ENCODE results near the gene MRPL36. TPM values are rescaled to one million over a fixed set of nuclear protein-coding genes. Genes with fewer than 3 reads are reported as not detected.

The MRPL36 gene
- total RNA-seq, 1 donor from 2014 or later = 57.4 TPM

GRCh38 chr5:1824903-1825841 lies 25.5 kb upstream of the MRPL36 start:
- Histone ChIP-seq H3K27me3 (ENCODE audit: low read depth) (no peaks in the 10 kb centered on the region), H3K9me3 (replicated peaks) (no peaks in the 10 kb centered on the region), H3K36me3 (peaks cover 76% of the 10 kb centered on the region), H3K27ac (replicated peaks) (no peak overlapping the region), H3K4me3 (no peak overlapping the region), H3K4me1 (peaks cover 3% of the 10 kb centered on the region)
- DNase-seq = no peak
- intact Hi-C loops (cut with micrococcal nuclease) = no loop called here
- no peak for TF ChIP-seq CTCF (IDR thresholded peaks at IDR 0.05; ENCODE audit: borderline replicate concordance)

- no peak for DNase-seq
- Histone ChIP-seq H3K4me1 (peaks cover 6% of the 10 kb centered on the region), H3K27ac (replicated peaks) (no peak overlapping the region), H3K9me3 (replicated peaks) (no peaks in the 10 kb centered on the region), H3K27me3 (ENCODE audit: low read depth) (no peaks in the 10 kb centered on the region), H3K4me3 (no peak overlapping the region), H3K36me3 (peaks cover 76% of the 10 kb centered on the region)
- no peak for TF ChIP-seq CTCF (IDR thresholded peaks at IDR 0.05; ENCODE audit: borderline replicate concordance)
- intact Hi-C loops (cut with micrococcal nuclease) = no loop called here
These were observed 24.6 kb upstream of the MRPL36 start for GRCh38 chr5:1824109-1824821.

GRCh38 chr5:1823381-1824034 lies 23.9 kb upstream of the MRPL36 start:
- H3K27ac ChIP-seq (replicated peaks) = no peak overlapping the region
- H3K4me1 ChIP-seq = peaks cover 6% of the 10 kb centered on the region
- H3K4me3 ChIP-seq = no peak overlapping the region
- no peaks in the 10 kb centered on the region for H3K9me3 ChIP-seq (replicated peaks)
- H3K27me3 ChIP-seq (ENCODE audit: low read depth) = no peaks in the 10 kb centered on the region
- peaks cover 81% of the 10 kb centered on the region for H3K36me3 ChIP-seq
- DNase-seq = no peak
- TF ChIP-seq CTCF (IDR thresholded peaks at IDR 0.05; ENCODE audit: borderline replicate concordance) = no peak
- intact Hi-C loops (cut with micrococcal nuclease) = no loop called here

GRCh38 chr5:1821862-1822261 lies 22.2 kb upstream of the MRPL36 start:
- no peak overlapping the region for H3K27ac ChIP-seq (replicated peaks)
- no peaks in the 10 kb centered on the region for H3K27me3 ChIP-seq (ENCODE audit: low read depth)
- DNase-seq = no peak
- TF ChIP-seq CTCF (IDR thresholded peaks at IDR 0.05; ENCODE audit: borderline replicate concordance) = no peak
- H3K36me3 ChIP-seq = peaks cover 97% of the 10 kb centered on the region
- no peak overlapping the region for H3K4me3 ChIP-seq
- intact Hi-C loops (cut with micrococcal nuclease) = no loop called here
- no peaks in the 10 kb centered on the region for H3K9me3 ChIP-seq (replicated peaks)
- peaks cover 6% of the 10 kb centered on the region for H3K4me1 ChIP-seq

GRCh38 chr5:1820926-1821325 lies 21.3 kb upstream of the MRPL36 start:
- H3K4me3 ChIP-seq = no peak overlapping the region
- no peak for DNase-seq
- TF ChIP-seq CTCF (IDR thresholded peaks at IDR 0.05; ENCODE audit: borderline replicate concordance) = no peak
- H3K27me3 ChIP-seq (ENCODE audit: low read depth) = no peaks in the 10 kb centered on the region
- intact Hi-C loops (cut with micrococcal nuclease) = no loop called here
- H3K4me1 ChIP-seq = peaks cover 6% of the 10 kb centered on the region
- peaks cover 97% of the 10 kb centered on the region for H3K36me3 ChIP-seq
- no peaks in the 10 kb centered on the region for H3K9me3 ChIP-seq (replicated peaks)
- no peak overlapping the region for H3K27ac ChIP-seq (replicated peaks)

Measured in left ventricle myocardium inferior (tissue), 1 donor.